B cell (primary cell): ENCODE measurements around the gene ORC2.

ENCODE experiments used
- CTCF ChIP-seq: fragments of 200-600 bp; IDR thresholded peaks from one replicate; pipeline ENCODE4 v1.8.0; 2022; ENCODE audit warnings: antibody characterized with exemption, mild to moderate bottlenecking
- EZH2 ChIP-seq: IDR thresholded peaks from 2 replicates; pipeline ENCODE4 v1.6.1; 2012; ENCODE audit warnings: borderline replicate concordance, low read depth, mild to moderate bottlenecking, moderate library complexity, low read length; ENCODE audit not compliant: insufficient read depth, poor library complexity, severe bottlenecking

DNA sequence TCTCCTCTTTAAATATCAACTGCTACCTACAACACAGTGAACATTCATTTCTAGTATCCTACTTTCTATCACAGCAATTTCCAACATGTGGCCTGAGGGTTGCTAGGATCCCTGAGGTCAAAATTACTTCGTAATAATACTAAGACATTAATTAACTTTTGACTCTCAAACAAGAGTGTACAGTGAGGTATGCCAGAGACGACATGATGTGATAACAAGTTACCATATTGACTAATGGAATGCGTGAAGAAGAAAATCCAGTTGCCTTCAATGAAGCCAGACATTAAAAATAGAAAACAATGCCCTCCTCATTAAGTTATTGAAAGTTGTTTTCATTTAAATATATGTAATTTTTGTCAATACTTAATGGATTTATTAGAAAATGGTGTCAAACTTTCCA, 13.1 kb downstream of the ORC2 start:
- TF ChIP-seq CTCF = no peak
- TF ChIP-seq EZH2 = no peak
